WTC11 (cell line): ENCODE data around the gene TSC22D4. TPM values are rescaled to one million over a fixed set of nuclear protein-coding genes. Genes with fewer than 3 reads are reported as not detected.
"Not testable (repeated sequence)": the region's sequence is repeated elsewhere in the genome, so short reads cannot be mapped to it uniquely, and the experiment has no call there.

Experiments
- ATAC-seq: fragments of 200-7000 bp; cut with Tn5 transposase; 2 replicates; pipeline ENCODE4 v1.10.0; 2021; ENCODE audit warnings: mild to moderate bottlenecking, moderate library complexity
- CTCF ChIA-PET: fragments of 300-600 bp; sonication (Branson Sonifier 250); formaldehyde crosslinking; loops from one replicate; lab custom pipeline; 2021; ENCODE audit warnings: antibody characterized with exemption; lab: Charles Lee
- POLR2A ChIA-PET: fragments of 350-600 bp; sonication (Branson Sonifier 250); formaldehyde crosslinking; loops from one replicate; lab custom pipeline; 2021; ENCODE audit warnings: antibody characterized with exemption; lab: Charles Lee
- DNase-seq: peaks from one replicate; pipeline ENCODE4 v3.0.0; 2021; ENCODE audit warnings: low spot score
- H3K27ac Mint-ChIP-seq: 2 replicates; pipeline ENCODE4 v1.8.0; 2021; ENCODE audit warnings: mixed read lengths
- H3K27me3 Mint-ChIP-seq: 2 replicates; pipeline ENCODE4 v1.8.0; 2021; ENCODE audit warnings: low read depth, mild to moderate bottlenecking, moderate library complexity, mixed read lengths
- H3K36me3 Mint-ChIP-seq: 2 replicates; pipeline ENCODE4 v1.8.0; 2021; ENCODE audit warnings: mixed read lengths
- H3K4me1 Mint-ChIP-seq: 2 replicates; pipeline ENCODE4 v1.8.0; 2022; ENCODE audit warnings: mixed read lengths
- H3K4me3 Mint-ChIP-seq: 2 replicates; pipeline ENCODE4 v1.8.0; 2021; ENCODE audit warnings: mild to moderate bottlenecking, moderate library complexity, mixed read lengths
- H3K9me3 Mint-ChIP-seq: 2 replicates; pipeline ENCODE4 v1.8.0; 2021; ENCODE audit warnings: mixed read lengths
- IRF2 ChIP-seq: sonication (generic); formaldehyde crosslinking; IDR thresholded peaks from 2 replicates; pipeline ENCODE4 v1.8.0; 2022; ENCODE audit warnings: low read depth, missing genetic modification reagents, borderline replicate concordance
- NFE2L1 ChIP-seq: sonication (generic); formaldehyde crosslinking; IDR thresholded peaks from 2 replicates; pipeline ENCODE4 v1.8.1; 2023; ENCODE audit warnings: missing genetic modification reagents
- SP1 ChIP-seq: sonication (generic); formaldehyde crosslinking; conservative IDR thresholded peaks from 2 replicates; pipeline ENCODE4 v1.8.1; 2022; ENCODE audit warnings: missing genetic modification reagents
- ZNF121 ChIP-seq: sonication (generic); formaldehyde crosslinking; IDR thresholded peaks from 2 replicates; pipeline ENCODE4 v1.8.0; 2023; ENCODE audit warnings: missing genetic modification reagents
- ZNF138 ChIP-seq: sonication (generic); formaldehyde crosslinking; conservative IDR thresholded peaks from 2 replicates; pipeline ENCODE4 v1.8.1; 2022; ENCODE audit warnings: mild to moderate bottlenecking, moderate library complexity, missing genetic modification reagents
- total RNA-seq: library from RNA; stranded (reverse); gene quantifications from 3 replicates; pipeline ENCODE4 v1.2.3, GENCODE V29; 2021
- TF ChIP-seq, protein P1 (sequence below): sonication (generic); formaldehyde crosslinking; IDR thresholded peaks from 2 replicates; pipeline ENCODE4 v1.8.0; 2023; ENCODE audit warnings: mild to moderate bottlenecking, missing genetic modification reagents
- TF ChIP-seq, protein P2 (sequence below): fragments of 250-450 bp; sonication (Bioruptor Pico); IDR thresholded peaks from 2 replicates; pipeline ENCODE4 v1.8.0; 2021; ENCODE audit warnings: mild to moderate bottlenecking
- TF ChIP-seq, protein P3 (sequence below): sonication (generic); formaldehyde crosslinking; IDR thresholded peaks from 2 replicates; pipeline ENCODE4 v1.8.0; 2022; ENCODE audit warnings: mild to moderate bottlenecking, missing genetic modification reagents
- TF ChIP-seq, protein P4 (sequence below): sonication (generic); formaldehyde crosslinking; IDR thresholded peaks from 2 replicates; pipeline ENCODE4 v1.8.1; 2023; ENCODE audit warnings: mild to moderate bottlenecking, missing genetic modification reagents
- TF ChIP-seq, protein P5 (sequence below): sonication (generic); formaldehyde crosslinking; IDR thresholded peaks from 2 replicates; pipeline ENCODE4 v1.8.1; 2022; ENCODE audit warnings: low read depth, missing genetic modification reagents, borderline replicate concordance

The TSC22D4 gene
- total RNA-seq, 1 experiment from 2014 or later, result 34.5 TPM

DNA sequence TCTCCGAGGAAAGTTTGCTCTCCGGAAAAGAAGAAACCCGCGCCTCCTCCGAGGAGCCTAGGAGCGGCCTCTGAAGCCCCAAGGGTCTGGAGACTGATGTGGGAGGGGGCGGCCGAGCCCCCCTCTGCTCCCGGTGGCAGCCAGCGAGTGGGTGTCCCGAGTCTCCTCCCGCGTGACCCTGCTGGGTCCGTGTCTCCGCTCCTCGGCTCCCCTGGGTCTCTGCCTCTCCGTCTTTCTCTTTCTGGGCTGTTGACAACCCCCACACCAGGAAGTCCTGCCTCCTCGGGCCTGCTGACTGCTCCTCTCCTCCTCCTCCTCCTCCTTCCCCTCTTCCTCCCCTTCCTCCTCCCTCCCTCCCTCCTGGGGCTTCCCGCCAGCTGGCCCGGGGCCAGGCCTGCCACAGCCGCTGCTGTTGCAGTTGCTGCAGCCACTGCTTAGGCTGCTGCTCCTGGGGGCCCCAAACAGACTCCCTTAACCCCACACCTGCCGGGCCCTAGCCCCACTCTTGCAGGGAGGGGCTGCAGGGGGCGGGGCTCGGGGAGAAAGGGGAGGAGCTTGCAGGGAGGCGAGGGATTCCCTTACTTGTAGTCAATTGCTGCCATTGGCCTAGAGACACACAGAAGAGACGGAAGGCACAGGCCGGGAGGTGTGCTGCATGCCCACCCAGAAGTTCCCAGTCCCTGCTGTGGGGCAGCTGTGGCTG, at the start of gene TSC22D4 (continued):
- TF ChIP-seq, protein P1, sequence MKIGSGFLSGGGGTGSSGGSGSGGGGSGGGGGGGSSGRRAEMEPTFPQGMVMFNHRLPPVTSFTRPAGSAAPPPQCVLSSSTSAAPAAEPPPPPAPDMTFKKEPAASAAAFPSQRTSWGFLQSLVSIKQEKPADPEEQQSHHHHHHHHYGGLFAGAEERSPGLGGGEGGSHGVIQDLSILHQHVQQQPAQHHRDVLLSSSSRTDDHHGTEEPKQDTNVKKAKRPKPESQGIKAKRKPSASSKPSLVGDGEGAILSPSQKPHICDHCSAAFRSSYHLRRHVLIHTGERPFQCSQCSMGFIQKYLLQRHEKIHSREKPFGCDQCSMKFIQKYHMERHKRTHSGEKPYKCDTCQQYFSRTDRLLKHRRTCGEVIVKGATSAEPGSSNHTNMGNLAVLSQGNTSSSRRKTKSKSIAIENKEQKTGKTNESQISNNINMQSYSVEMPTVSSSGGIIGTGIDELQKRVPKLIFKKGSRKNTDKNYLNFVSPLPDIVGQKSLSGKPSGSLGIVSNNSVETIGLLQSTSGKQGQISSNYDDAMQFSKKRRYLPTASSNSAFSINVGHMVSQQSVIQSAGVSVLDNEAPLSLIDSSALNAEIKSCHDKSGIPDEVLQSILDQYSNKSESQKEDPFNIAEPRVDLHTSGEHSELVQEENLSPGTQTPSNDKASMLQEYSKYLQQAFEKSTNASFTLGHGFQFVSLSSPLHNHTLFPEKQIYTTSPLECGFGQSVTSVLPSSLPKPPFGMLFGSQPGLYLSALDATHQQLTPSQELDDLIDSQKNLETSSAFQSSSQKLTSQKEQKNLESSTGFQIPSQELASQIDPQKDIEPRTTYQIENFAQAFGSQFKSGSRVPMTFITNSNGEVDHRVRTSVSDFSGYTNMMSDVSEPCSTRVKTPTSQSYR (CRISPR knock-in tag), result peak; percentile 79
- TF ChIP-seq ZNF121 (no peak), SP1 (CRISPR knock-in tag) (peak; percentile 85)
- TF ChIP-seq, all 79 proteins: peak for 14

DNA sequence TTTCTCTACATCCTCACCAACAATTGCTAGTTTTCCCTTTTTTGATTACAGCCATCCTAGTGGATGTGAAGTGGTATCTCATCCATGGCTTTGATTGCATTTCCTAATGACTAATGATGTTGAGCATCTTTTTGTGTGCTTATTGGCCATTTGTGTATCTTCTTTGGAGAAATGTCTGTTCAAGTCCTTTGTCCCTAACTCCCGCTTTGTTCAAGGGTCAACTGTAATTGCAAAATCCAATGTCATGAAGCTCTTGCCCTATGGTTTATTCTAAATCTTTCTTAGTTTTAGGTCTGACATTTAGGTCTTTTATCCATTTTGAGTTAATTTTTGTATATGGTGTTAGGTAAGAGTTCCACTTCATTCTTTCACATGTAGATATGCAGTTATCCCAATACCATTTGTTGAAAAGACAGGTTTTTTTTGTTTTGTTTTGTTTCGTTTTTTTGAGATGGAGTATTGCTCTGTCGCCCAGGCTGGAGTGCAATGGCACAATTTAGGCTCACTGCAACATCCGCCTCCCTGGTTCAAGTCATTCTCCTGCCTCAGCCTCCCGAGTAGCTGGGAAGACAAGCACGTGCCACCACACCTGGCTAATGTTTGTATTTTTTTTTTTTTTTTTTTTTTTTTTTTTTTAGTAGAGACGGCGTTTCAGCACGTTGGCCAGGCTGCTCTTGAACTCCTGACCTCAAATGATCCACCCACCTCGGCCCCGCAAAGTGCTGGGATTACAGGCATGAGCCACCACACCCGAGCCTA, 49.3 kb upstream of the TSC22D4 start:
- POLR2A ChIA-PET, DNase-seq, H3K4me3 Mint-ChIP-seq, H3K4me1 Mint-ChIP-seq, H3K27me3 Mint-ChIP-seq, H3K36me3 Mint-ChIP-seq, ATAC-seq, H3K9me3 Mint-ChIP-seq, H3K27ac Mint-ChIP-seq: not testable (repeated sequence)
- CTCF ChIA-PET, result interaction anchor here (0.9 to 1.1 kb wide), 2 partner anchors 32 to 58 kb away, joined by 3 to 4 read pairs; partner anchors contain the start of gene FBXO24

DNA sequence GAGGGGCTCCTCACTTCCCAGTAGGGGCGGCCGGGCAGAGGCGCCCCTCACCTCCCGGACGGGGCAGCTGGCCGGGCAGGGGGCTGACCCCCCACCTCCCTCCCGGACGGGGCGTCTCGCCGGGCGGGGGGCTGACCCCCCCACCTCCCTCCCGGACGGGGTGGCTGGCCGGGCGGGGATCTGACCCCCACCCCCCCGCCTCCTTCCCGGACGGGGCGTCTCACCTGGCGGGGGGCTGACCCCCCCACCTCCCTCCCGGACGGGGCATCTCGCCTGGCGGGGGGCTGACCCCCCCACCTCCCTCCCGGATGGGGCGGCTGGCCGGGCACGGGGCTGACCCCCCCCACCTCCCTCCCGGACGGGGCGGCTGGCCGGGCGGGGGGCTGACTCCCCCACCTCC, 44.2 kb upstream of the TSC22D4 start:
- CTCF ChIA-PET, H3K27me3 Mint-ChIP-seq, ATAC-seq, POLR2A ChIA-PET, H3K27ac Mint-ChIP-seq, H3K9me3 Mint-ChIP-seq, H3K4me1 Mint-ChIP-seq, H3K4me3 Mint-ChIP-seq, DNase-seq, H3K36me3 Mint-ChIP-seq: not testable (repeated sequence)

DNA sequence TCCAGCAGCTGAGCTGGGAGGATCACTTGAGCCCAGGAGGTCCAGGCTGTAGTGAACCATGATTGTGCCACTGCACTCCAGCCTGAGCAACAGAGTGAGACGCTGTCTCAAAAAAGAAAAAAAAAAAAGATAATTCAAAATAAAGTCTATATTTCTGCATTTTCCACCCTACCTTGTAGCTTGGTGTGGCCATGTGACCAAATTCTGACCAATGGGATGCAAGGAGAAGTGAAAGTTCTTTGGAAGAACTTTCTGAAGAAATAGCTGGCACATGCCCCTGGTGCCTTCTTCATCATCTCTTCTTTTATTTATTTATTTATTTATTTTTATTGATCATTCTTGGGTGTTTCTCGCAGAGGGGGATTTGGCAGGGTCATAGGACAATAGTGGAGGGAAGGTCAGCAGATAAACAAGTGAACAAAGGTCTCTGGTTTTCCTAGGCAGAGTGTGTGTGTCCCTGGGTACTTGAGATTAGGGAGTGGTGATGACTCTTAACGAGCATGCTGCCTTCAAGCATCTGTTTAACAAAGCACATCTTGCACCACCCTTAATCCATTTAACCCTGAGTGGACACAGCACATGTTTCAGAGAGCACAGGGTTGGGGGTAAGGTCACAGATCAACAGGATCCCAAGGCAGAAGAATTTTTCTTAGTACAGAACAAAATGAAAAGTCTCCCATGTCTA, 43.0 kb upstream of the TSC22D4 start:
- H3K27ac Mint-ChIP-seq, H3K9me3 Mint-ChIP-seq, H3K36me3 Mint-ChIP-seq, ATAC-seq, H3K27me3 Mint-ChIP-seq, H3K4me1 Mint-ChIP-seq, DNase-seq, H3K4me3 Mint-ChIP-seq: not testable (repeated sequence)
- POLR2A ChIA-PET, result interaction anchor here (0.7 kb wide), 1 partner anchor 331 kb away, joined by 3 read pairs; no protein-coding TSS in a partner anchor
- CTCF ChIA-PET, result interaction anchor here (1.5 kb wide), 1 partner anchor 38 kb away, joined by 5 read pairs; no protein-coding TSS in a partner anchor

DNA sequence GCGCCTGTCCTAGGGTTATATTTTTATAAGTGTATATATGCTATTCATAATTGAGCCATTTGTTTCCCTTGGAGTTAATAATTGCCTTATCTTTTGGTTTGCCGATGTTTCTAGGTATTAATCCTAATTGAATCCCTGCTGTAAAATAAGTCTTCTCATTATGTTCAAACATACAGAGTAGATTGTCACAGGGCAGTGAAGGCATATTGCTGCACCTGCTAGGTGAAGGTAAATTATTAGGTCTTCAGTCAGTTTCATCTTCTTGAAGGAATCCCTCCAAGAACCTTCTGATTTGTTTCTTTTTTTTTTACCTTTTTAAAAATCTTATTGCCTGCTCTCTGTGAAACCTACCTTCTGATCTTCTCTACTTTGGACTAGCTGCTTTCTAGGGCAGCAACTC, 42.1 kb upstream of the TSC22D4 start:
- Mint-ChIP-seq H3K4me3 (no peak overlapping the region), H3K27ac (no peak overlapping the region), H3K36me3 (peaks cover 6% of the 10 kb centered on the region; the same call in 1 of the 2 replicates), H3K4me1 (0 out of 2 replicates have a peak, but pooled peaks cover 2% of the 10 kb centered on the region), H3K9me3 (peaks cover 6% of the 10 kb centered on the region; the same call in 1 of the 2 replicates), H3K27me3 (peaks cover 4% of the 10 kb centered on the region; the same call in 1 of the 2 replicates)
- ATAC-seq (no peak), DNase-seq (no peak)
- TF ChIP-seq NFE2L1, result no peak
- POLR2A ChIA-PET, result interaction anchor here (0.7 kb wide), 1 partner anchor 332 kb away, joined by 3 read pairs; no protein-coding TSS in a partner anchor
- CTCF ChIA-PET, result interaction anchor here (1.5 kb wide), 1 partner anchor 39 kb away, joined by 5 read pairs; no protein-coding TSS in a partner anchor

DNA sequence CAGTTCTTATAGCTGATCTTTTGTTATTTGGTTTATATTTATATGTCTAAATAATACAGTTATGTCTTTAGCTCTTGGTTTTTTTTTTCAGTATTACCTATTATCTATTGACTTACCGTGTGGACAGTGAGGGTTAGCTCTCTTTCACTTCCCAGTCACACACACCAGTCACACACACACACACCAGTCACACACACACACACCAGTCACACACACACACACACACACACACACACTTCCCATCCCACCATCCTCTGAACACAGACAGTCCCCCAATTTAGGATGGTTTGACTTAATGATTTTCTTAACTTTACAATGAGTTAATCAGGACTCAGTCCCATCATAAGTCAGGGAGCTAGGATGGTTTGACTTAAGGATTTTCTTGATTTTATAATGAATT, 41.1 kb upstream of the TSC22D4 start:
- H3K27ac Mint-ChIP-seq, result no peak overlapping the region
- TF ChIP-seq, protein P2, sequence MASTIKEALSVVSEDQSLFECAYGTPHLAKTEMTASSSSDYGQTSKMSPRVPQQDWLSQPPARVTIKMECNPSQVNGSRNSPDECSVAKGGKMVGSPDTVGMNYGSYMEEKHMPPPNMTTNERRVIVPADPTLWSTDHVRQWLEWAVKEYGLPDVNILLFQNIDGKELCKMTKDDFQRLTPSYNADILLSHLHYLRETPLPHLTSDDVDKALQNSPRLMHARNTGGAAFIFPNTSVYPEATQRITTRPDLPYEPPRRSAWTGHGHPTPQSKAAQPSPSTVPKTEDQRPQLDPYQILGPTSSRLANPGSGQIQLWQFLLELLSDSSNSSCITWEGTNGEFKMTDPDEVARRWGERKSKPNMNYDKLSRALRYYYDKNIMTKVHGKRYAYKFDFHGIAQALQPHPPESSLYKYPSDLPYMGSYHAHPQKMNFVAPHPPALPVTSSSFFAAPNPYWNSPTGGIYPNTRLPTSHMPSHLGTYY (CRISPR knock-in tag), result no peak
- TF ChIP-seq IRF2 (no peak), ZNF138 (CRISPR knock-in tag) (no peak)
- TF ChIP-seq, protein P3, sequence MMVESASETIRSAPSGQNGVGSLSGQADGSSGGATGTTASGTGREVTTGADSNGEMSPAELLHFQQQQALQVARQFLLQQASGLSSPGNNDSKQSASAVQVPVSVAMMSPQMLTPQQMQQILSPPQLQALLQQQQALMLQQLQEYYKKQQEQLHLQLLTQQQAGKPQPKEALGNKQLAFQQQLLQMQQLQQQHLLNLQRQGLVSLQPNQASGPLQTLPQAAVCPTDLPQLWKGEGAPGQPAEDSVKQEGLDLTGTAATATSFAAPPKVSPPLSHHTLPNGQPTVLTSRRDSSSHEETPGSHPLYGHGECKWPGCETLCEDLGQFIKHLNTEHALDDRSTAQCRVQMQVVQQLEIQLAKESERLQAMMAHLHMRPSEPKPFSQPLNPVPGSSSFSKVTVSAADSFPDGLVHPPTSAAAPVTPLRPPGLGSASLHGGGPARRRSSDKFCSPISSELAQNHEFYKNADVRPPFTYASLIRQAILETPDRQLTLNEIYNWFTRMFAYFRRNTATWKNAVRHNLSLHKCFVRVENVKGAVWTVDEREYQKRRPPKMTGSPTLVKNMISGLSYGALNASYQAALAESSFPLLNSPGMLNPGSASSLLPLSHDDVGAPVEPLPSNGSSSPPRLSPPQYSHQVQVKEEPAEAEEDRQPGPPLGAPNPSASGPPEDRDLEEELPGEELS, result no peak
- TF ChIP-seq, protein P4, sequence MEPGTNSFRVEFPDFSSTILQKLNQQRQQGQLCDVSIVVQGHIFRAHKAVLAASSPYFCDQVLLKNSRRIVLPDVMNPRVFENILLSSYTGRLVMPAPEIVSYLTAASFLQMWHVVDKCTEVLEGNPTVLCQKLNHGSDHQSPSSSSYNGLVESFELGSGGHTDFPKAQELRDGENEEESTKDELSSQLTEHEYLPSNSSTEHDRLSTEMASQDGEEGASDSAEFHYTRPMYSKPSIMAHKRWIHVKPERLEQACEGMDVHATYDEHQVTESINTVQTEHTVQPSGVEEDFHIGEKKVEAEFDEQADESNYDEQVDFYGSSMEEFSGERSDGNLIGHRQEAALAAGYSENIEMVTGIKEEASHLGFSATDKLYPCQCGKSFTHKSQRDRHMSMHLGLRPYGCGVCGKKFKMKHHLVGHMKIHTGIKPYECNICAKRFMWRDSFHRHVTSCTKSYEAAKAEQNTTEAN, result no peak
- TF ChIP-seq, protein P5, sequence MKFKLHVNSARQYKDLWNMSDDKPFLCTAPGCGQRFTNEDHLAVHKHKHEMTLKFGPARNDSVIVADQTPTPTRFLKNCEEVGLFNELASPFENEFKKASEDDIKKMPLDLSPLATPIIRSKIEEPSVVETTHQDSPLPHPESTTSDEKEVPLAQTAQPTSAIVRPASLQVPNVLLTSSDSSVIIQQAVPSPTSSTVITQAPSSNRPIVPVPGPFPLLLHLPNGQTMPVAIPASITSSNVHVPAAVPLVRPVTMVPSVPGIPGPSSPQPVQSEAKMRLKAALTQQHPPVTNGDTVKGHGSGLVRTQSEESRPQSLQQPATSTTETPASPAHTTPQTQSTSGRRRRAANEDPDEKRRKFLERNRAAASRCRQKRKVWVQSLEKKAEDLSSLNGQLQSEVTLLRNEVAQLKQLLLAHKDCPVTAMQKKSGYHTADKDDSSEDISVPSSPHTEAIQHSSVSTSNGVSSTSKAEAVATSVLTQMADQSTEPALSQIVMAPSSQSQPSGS (CRISPR knock-in tag), result no peak

More for the DNA sequence above, 41.1 kb upstream of the TSC22D4 start:
- ATAC-seq (no peak), DNase-seq (no peak)
- Mint-ChIP-seq H3K4me1 (0 out of 2 replicates have a peak, but pooled peaks cover 2% of the 10 kb centered on the region), H3K4me3 (no peak overlapping the region), H3K36me3 (peaks cover 4% of the 10 kb centered on the region; the same call in 1 of the 2 replicates), H3K27me3 (peaks cover under 1% of the 10 kb centered on the region; the same call in 1 of the 2 replicates), H3K9me3 (peaks cover 3% of the 10 kb centered on the region; the same call in 1 of the 2 replicates)
- POLR2A ChIA-PET, result no interaction called here
- CTCF ChIA-PET, result no interaction called here
